PFSK-1 (cell line): ENCODE measurements around the gene MYO10.

Experiments used
- FOXP2 ChIP-seq: optimal IDR thresholded peaks from 2 replicates; pipeline ENCODE3; 2011; ENCODE audit warnings: borderline replicate concordance, control low read depth, inconsistent platforms; ENCODE audit not compliant: insufficient read depth; ENCODE audit errors: extremely low read length, extremely low read depth
- POLR2AphosphoS5 ChIP-seq: IDR thresholded peaks from 2 replicates; pipeline ENCODE4 v1.6.1; 2012; ENCODE audit warnings: low read depth, mild to moderate bottlenecking, control low read depth, low read length, moderate library complexity
- SIN3A ChIP-seq: IDR thresholded peaks from 2 replicates; pipeline ENCODE4 v1.6.1; 2012; ENCODE audit warnings: mild to moderate bottlenecking, low read length, moderate library complexity, borderline replicate concordance; ENCODE audit not compliant: insufficient read depth
- TAF1 ChIP-seq: IDR thresholded peaks from 2 replicates; pipeline ENCODE4 v1.6.1; 2012; ENCODE audit warnings: low read length, control low read depth, borderline replicate concordance; ENCODE audit not compliant: insufficient read depth
- TF ChIP-seq, protein P1 (sequence below), 2 experiments: IDR thresholded peaks; 2 replicates each; pipeline versions ENCODE4 v1.6.1 to v1.8.0; 2011 to 2012; ENCODE audit warnings: low read depth in 2 of 2, low read length in 2 of 2, control low read depth in 1 of 2, inconsistent platforms in 1 of 2, mild to moderate bottlenecking in 1 of 2, moderate library complexity in 1 of 2; ENCODE audit not compliant: insufficient read depth in 1 of 2

Gene MYO10

DNA sequence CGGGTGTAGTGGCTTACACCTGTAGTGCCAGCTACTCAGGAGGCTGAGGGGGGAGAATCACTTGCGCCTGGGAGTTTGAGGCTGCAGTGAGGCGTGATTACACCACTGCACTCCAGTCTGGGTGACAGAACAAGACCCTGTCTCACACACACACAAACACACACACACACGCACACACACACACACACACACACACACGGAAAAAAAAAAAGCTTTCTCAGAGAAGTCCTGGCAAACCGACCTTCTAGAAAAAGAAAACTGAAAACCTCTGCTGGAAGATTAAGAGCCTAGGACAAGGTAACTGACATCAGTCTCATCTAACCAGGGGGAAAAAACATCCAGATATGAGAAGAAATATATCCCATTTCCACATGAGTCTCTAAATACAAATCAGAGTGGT is 178.9 kb downstream of the MYO10 start:
- no peak for TF ChIP-seq SIN3A
- no peak for TF ChIP-seq TAF1
- TF ChIP-seq, protein P1, sequence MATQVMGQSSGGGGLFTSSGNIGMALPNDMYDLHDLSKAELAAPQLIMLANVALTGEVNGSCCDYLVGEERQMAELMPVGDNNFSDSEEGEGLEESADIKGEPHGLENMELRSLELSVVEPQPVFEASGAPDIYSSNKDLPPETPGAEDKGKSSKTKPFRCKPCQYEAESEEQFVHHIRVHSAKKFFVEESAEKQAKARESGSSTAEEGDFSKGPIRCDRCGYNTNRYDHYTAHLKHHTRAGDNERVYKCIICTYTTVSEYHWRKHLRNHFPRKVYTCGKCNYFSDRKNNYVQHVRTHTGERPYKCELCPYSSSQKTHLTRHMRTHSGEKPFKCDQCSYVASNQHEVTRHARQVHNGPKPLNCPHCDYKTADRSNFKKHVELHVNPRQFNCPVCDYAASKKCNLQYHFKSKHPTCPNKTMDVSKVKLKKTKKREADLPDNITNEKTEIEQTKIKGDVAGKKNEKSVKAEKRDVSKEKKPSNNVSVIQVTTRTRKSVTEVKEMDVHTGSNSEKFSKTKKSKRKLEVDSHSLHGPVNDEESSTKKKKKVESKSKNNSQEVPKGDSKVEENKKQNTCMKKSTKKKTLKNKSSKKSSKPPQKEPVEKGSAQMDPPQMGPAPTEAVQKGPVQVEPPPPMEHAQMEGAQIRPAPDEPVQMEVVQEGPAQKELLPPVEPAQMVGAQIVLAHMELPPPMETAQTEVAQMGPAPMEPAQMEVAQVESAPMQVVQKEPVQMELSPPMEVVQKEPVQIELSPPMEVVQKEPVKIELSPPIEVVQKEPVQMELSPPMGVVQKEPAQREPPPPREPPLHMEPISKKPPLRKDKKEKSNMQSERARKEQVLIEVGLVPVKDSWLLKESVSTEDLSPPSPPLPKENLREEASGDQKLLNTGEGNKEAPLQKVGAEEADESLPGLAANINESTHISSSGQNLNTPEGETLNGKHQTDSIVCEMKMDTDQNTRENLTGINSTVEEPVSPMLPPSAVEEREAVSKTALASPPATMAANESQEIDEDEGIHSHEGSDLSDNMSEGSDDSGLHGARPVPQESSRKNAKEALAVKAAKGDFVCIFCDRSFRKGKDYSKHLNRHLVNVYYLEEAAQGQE (IDR thresholded peaks at IDR 0.05; ENCODE audit: insufficient read depth in 1 of 2, low read depth in 2 of 2, low read length in 2 of 2) = no peak
- no peak for TF ChIP-seq POLR2AphosphoS5
- TF ChIP-seq FOXP2 = no peak

DNA sequence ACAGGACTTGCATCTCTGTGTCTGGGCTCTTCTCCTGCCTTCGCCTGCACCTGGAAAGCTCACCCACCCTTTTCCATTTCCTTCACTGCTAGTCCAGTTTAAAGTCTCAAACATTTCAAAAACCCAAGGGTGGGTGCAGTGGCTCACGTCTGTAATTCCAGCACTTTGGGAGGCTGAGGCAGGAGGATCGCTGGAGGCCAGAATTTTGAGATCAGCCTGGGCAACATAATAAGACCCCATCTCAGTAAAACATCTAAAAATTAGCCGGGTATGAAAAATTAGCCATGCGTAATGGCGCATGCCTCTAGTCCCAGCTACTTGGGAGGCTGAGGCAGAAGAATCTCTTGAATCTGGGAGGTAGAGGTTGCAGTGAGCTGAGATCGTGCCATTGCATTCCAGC is 179.4 kb downstream of the MYO10 start:
- TF ChIP-seq, protein P1 (IDR thresholded peaks at IDR 0.05; ENCODE audit: insufficient read depth in 1 of 2, low read depth in 2 of 2, low read length in 2 of 2) = no peak
- TF ChIP-seq POLR2AphosphoS5 (no peak), TAF1 (no peak), FOXP2 (no peak)

DNA sequence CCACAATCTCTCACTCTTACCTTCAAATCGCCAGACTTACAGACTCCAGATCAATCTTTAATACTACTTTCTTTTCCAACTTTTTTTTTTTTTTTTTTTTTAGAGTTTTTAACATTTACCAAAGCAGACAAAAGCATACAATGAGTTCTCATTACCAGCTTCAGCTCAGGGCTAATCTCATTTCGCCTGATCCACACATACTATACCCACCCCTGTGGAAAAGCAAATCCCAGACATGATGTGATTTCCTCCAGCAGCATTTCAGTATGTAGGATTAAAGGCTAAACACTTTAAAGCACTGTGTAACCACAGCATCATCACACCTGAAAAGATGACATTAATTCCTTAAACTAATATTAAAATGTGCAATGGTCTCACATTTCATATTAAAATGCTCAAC is 180.4 kb downstream of the MYO10 start:
- TF ChIP-seq TAF1 (no peak), SIN3A (no peak), FOXP2 (no peak), POLR2AphosphoS5 (no peak)
- TF ChIP-seq, protein P1 (IDR thresholded peaks at IDR 0.05; ENCODE audit: insufficient read depth in 1 of 2, low read depth in 2 of 2, low read length in 2 of 2) = no peak

DNA sequence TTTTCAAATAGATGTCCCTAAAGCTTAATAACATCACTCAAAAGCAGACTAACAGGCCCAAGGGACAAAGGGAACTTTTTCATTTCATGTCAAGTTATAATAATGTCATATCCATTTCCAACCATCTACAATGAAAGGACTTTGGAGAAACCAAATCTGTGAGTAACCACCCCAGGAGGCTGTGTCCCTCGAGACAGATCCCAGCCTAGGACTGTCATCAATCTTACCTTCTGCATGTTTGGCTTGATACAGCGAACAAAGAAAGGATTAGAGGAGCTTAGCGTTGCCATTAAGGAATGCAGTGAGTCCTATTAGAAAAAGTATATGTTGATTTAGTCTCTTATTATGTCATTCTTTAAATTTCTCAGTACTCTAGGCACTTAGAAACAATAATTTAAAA is 181.5 kb downstream of the MYO10 start:
- TF ChIP-seq POLR2AphosphoS5 (no peak), TAF1 (no peak), SIN3A (no peak), FOXP2 (no peak)
- TF ChIP-seq, protein P1 (IDR thresholded peaks at IDR 0.05; ENCODE audit: insufficient read depth in 1 of 2, low read depth in 2 of 2, low read length in 2 of 2) = no peak

DNA sequence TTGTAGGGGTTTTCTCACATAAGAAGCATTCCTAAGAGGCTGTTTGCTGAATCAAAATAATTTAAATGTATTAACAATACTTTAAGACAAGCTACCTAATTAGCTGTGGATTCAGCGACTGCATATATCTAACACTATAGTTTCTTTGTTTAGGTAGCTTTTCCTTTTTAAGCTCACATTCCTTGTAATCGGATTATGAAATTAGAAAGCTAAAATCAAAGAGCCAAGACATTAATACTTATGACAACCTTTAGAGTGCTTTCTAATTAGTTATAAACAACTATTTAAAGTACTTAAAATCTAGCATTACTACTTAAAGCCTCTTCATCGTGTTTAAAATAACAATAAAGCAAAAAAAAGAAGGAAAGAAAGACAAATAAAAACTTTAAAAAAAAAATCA is 182.0 kb downstream of the MYO10 start:
- TF ChIP-seq, protein P1 (IDR thresholded peaks at IDR 0.05; ENCODE audit: insufficient read depth in 1 of 2, low read depth in 2 of 2, low read length in 2 of 2) = no peak
- TF ChIP-seq FOXP2 (no peak), SIN3A (no peak), POLR2AphosphoS5 (no peak), TAF1 (no peak)
